GM04503 (cell line): ENCODE data around the gene RAB15.
"Not testable (repeated sequence)": the region's sequence is repeated elsewhere in the genome, so short reads cannot be mapped to it uniquely, and the experiment has no call there.

Experiments
- DNase-seq: peaks from one replicate; pipeline ENCODE4 v3.0.0-alpha.2; 2012; ENCODE audit warnings: low read depth

The RAB15 gene

GRCh38 chr14:64937171-64937820 is 34.8 kb downstream of the RAB15 start:
- DNase-seq: no peak

GRCh38 chr14:64935508-64935907 is 36.6 kb downstream of the RAB15 start:
- no peak for DNase-seq

GRCh38 chr14:64934338-64934929 is 37.7 kb downstream of the RAB15 start:
- DNase-seq: no peak

- no peak for DNase-seq
Measured at GRCh38 chr14:64932231-64932630, 39.9 kb downstream of the RAB15 start.

GRCh38 chr14:64931123-64931522 is 41.0 kb downstream of the RAB15 start:
- DNase-seq: no peak

- DNase-seq: no peak
Measured at GRCh38 chr14:64930085-64930843, 41.9 kb downstream of the RAB15 start.

GRCh38 chr14:64929014-64929359 is 43.1 kb downstream of the RAB15 start:
- no peak for DNase-seq

GRCh38 chr14:64928239-64929013 is 43.7 kb downstream of the RAB15 start:
- no peak for DNase-seq

- DNase-seq: no peak
Measured at GRCh38 chr14:64927031-64927430, 45.1 kb downstream of the RAB15 start.

- no peak for DNase-seq
Measured at GRCh38 chr14:64926398-64926995, 45.6 kb downstream of the RAB15 start.

GRCh38 chr14:64923015-64923414 is 49.1 kb downstream of the RAB15 start:
- no peak for DNase-seq

- DNase-seq: no peak
Measured at GRCh38 chr14:64920465-64920864, 51.7 kb downstream of the RAB15 start.

- no peak for DNase-seq
Measured at GRCh38 chr14:64919618-64920017, 52.5 kb downstream of the RAB15 start.

- no peak for DNase-seq
Measured at GRCh38 chr14:64919215-64919614, 52.9 kb downstream of the RAB15 start.

- peak; percentile 16 for DNase-seq
Measured at GRCh38 chr14:64918216-64918615, 53.9 kb downstream of the RAB15 start.

GRCh38 chr14:64915797-64916196 is 56.3 kb downstream of the RAB15 start:
- DNase-seq: no peak

- DNase-seq: no peak
Measured at GRCh38 chr14:64915029-64915424, 57.1 kb downstream of the RAB15 start.

- peak; percentile 90 for DNase-seq
Measured at GRCh38 chr14:64914237-64915028, 57.7 kb downstream of the RAB15 start, which contains the start of gene CHURC1. Gene CHURC1 (plus strand): TSS chr14:64914455. CDS start chr14:64914496, 41 bp downstream.

- not testable (repeated sequence) for DNase-seq
Measured at GRCh38 chr14:64913477-64913876, 58.7 kb downstream of the RAB15 start.

GRCh38 chr14:64912261-64912660 is 59.9 kb downstream of the RAB15 start:
- no peak for DNase-seq

GRCh38 chr14:64910847-64911495 is 61.2 kb downstream of the RAB15 start:
- DNase-seq: no peak
